OCI-M2 (cell line): ENCODE results near the gene DMD.
"Not testable (repeated sequence)": the region's sequence is repeated elsewhere in the genome, so short reads cannot be mapped to it uniquely, and the experiment has no call there.

Source experiments
- DNase-seq: peaks from one replicate; lab custom pipeline; 2025; ENCODE audit not compliant: unreplicated experiment; lab: John Stamatoyannopoulos, UW

Gene DMD

GRCh38 chrX:31633349-31633748 lies 1578.0 kb downstream of the DMD start:
- DNase-seq, result no peak

- DNase-seq, result no peak
These were observed 1582.2 kb downstream of the DMD start for GRCh38 chrX:31629195-31629594.

- no peak for DNase-seq
These were observed 1602.2 kb downstream of the DMD start for GRCh38 chrX:31609130-31609529.

- no peak for DNase-seq
These were observed 1602.7 kb downstream of the DMD start for GRCh38 chrX:31608638-31609037.

- no peak for DNase-seq
These were observed 1604.6 kb downstream of the DMD start for GRCh38 chrX:31606771-31607170.

- DNase-seq, result no peak
These were observed 1606.6 kb downstream of the DMD start for GRCh38 chrX:31604629-31605221.

GRCh38 chrX:31603411-31604120 lies 1607.8 kb downstream of the DMD start:
- no peak for DNase-seq

- DNase-seq, result no peak
These were observed 1610.5 kb downstream of the DMD start for GRCh38 chrX:31600823-31601222.

GRCh38 chrX:31593353-31593752 lies 1618.0 kb downstream of the DMD start:
- DNase-seq, result no peak

GRCh38 chrX:31591355-31591754 lies 1620.0 kb downstream of the DMD start:
- DNase-seq, result no peak

GRCh38 chrX:31590581-31591114 lies 1620.7 kb downstream of the DMD start:
- no peak for DNase-seq

- DNase-seq, result no peak
These were observed 1621.8 kb downstream of the DMD start for GRCh38 chrX:31589503-31589902.

GRCh38 chrX:31588355-31588754 lies 1623.0 kb downstream of the DMD start:
- no peak for DNase-seq

- not testable (repeated sequence) for DNase-seq
These were observed 1627.5 kb downstream of the DMD start for GRCh38 chrX:31583892-31584291.

- no peak for DNase-seq
These were observed 1630.6 kb downstream of the DMD start for GRCh38 chrX:31580726-31581125.

GRCh38 chrX:31580227-31580626 lies 1631.1 kb downstream of the DMD start:
- no peak for DNase-seq

GRCh38 chrX:31572360-31572759 lies 1639.0 kb downstream of the DMD start:
- no peak for DNase-seq

GRCh38 chrX:31570658-31571057 lies 1640.7 kb downstream of the DMD start:
- DNase-seq, result no peak

GRCh38 chrX:31563792-31564191 lies 1647.6 kb downstream of the DMD start:
- no peak for DNase-seq

GRCh38 chrX:31555506-31555905 lies 1655.8 kb downstream of the DMD start:
- no peak for DNase-seq

GRCh38 chrX:31551913-31552312 lies 1659.4 kb downstream of the DMD start:
- no peak for DNase-seq

- DNase-seq, result no peak
These were observed 1661.2 kb downstream of the DMD start for GRCh38 chrX:31550158-31550557.

GRCh38 chrX:31547816-31548215 lies 1663.5 kb downstream of the DMD start:
- DNase-seq, result no peak
